GM19043 (cell line): ENCODE data around the gene ULK4.
"Not testable (repeated sequence)": the region's sequence is repeated elsewhere in the genome, so short reads cannot be mapped to it uniquely, and the experiment has no call there.

Experiments
- ATAC-seq: cut with Tn5 transposase; IDR thresholded peaks from one replicate; pipeline ENCODE4 v1.9.1; 2021; ENCODE audit warnings: low read depth; ENCODE audit not compliant: unreplicated experiment

The ULK4 gene

DNA sequence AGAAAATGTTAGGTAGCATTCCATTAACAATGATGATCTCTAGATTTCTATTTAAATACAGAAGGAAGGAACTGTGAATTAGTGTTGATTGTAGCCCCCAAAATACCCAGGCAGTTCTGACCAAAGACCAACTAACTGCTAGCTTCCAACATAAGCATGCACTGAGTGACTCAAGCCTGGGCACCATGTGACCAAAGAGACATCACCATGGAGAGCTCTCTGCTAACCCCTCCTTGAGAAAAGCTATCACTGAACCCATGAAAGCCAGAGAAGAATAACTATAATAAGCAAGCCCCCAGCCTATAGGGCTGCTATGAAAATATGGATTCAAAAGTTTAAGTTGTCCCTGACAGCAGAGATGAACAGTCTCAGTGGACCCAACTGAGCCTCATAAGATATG, 310.2 kb downstream of the ULK4 start:
- ATAC-seq = no peak

DNA sequence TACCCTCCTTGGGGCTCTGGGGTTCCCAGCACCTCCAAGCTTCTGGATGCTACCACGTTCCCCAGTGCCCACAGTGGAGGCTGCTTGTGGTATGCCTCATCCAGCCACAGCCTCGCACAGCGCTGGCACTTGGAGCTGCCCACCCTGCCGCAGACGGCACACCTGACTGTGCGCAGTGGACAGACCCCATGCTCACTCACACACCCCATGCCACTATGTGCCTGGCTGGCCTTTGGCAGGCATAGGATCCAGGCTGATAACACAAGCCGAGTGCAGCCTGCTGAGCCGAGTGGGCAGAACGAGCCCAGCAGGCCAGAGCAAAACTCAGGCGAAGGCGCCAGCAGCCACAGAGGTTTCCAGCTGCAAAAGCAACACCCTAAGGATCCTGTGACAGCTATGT, 311.5 kb downstream of the ULK4 start:
- no peak for ATAC-seq

DNA sequence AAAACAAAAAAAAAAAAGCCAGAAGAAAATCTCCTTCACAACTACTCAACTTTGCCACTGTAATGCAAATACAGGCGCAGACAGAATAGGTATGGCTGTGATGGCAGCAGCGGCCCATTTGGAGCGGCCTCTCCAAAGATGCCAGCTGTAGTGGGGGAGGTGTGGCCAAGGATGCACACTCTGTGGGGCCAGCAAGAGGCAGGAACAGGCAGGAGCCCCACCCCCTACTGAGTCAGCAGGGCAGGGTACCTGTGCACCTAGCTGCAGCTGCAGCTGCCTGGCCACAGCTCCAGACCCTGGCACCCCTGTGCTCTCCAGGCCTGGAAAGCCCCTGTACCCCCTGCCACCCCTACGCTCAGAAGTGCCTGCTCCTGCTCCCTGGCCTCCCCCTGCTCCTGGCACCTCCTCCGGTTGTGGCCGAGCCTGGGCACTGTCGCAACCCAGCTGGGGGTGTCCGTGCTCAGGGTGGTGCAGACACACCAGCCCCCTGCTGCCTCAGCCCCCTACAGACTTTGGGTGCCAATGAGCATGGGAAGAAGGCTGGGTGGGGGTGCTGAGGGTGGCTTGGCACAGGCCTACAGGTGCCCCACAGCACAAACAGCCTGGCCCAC, 312.7 kb downstream of the ULK4 start:
- ATAC-seq = no peak

DNA sequence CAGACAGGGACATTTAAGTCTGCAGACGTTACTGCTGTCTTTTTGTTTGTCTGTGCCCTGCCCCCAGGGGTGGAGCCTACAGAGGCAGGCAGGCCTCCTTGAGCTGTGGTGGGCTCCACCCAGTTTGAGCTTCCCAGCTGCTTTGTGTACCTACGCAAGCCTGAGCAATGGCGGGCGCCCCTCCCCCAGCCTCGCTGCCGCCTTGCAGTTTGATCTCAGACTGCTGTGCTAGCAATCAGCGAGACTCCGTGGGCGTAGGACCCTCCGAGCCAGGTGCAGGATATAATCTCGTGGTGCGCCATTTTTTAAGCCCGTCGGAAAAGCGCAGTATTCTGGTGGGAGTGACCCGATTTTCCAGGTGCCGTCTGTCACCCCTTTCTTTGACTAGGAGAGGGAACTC, 314.2 kb downstream of the ULK4 start:
- ATAC-seq = not testable (repeated sequence)

DNA sequence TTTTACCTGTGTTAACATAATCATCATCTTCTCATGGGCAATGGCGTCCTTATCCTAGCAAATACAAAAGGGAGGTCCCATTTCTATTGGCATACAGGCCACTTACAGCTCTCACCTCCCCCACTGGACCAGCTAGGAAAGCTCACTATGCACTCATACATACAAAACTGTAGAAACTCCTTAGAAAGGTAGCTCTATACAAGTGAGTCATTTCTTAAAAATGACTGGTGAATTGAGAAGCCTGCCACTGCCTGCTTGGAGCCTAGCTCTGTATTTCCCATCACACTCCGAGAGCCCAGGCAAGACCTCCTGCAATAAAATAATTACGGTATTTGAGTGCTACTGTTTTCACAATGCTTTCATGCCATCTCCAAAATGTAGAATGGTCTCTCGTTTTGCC, 321.8 kb downstream of the ULK4 start:
- no peak for ATAC-seq

DNA sequence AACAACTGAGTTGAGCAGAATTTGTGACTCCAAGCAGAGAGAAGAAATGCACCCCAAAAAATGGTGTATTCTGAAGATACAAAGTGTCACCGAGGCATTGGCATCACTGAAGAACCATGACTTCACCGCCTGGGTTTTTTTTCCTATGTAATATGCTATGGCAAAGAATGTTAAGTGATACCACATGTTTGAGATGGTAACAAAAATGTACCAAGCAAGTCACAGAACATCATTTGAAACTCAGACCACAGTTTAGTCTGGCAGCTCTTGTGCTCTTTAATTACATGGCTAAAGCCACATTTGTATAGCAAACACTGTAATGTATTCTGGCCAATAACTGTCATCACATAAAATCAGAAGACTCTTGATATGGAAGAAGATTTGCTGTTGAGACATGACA, 323.5 kb downstream of the ULK4 start:
- no peak for ATAC-seq

DNA sequence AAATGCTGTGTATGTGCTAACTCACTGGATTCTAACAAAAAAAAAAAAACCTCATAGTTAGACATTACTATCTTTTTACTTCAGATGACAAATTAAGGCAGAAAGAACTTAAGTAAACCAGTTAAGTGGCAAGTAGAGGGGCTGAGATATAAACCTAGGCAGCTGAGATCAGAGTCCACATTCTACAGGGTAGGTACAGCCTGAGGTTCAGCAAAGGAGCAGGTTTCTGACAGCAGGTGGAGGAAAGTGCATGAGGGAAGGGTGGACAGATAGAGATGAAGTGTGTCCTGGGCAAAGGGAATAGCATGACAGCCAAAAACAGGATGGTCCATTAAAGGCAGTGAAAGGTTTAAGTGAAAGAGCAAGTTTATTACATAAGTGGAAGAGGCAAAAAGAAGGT, 329.2 kb downstream of the ULK4 start:
- ATAC-seq = no peak

DNA sequence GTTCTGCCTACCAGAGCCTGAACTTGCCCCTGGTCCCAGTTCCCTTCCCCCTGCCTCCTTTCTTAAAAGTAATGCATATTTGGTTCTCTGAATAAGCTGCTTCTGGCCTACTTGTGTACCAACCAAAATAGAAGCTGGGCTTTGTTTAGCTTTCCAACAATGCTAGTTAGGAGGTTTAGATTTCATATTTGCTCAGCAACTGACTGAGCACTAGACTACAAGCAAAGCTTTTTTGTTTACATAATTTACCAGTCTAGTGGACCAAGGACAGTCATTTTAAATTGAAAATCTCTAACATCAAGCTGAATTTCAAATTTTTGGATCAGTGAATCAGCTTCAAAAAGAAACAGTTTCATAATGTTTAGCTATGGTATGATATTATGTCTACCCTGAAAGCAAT, 331.2 kb downstream of the ULK4 start:
- ATAC-seq = no peak

DNA sequence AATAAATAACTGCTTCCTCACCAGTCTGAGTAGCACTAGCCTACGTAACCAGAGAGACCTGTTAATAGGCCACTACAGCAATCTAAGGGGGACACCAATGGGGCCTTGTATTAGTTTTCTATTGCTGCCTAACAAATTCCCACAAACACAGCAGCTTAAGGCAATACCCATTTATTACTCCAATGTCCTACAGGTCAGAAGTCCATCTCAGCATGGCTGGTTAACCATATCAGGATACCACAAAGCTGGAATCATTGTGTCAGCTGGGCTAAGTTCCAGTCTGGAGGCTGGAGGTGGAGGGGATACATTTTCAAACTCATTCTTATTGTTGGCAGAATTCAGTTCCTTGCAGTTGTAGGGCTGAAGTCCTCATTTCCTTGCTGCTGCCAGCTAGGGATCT, 331.9 kb downstream of the ULK4 start:
- ATAC-seq = no peak

DNA sequence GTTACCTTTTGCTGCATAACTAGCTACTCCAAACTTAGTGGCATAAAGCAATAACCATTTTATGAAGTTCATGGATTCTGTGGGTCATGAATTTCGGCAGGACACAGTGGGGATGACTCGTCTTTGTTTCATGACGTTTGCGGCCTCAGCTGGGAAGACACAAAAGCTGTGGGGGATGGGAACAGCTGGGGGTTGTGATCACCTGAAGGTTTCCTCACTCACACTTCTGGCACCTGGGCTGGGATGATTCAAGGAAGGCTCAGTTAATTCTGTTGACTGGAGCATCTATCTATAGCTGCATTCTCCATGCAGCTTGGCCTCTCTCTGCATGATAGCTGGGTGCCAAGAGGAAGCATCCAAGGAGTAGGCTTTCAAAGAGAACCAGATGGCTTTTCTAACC, 332.8 kb downstream of the ULK4 start:
- no peak for ATAC-seq

DNA sequence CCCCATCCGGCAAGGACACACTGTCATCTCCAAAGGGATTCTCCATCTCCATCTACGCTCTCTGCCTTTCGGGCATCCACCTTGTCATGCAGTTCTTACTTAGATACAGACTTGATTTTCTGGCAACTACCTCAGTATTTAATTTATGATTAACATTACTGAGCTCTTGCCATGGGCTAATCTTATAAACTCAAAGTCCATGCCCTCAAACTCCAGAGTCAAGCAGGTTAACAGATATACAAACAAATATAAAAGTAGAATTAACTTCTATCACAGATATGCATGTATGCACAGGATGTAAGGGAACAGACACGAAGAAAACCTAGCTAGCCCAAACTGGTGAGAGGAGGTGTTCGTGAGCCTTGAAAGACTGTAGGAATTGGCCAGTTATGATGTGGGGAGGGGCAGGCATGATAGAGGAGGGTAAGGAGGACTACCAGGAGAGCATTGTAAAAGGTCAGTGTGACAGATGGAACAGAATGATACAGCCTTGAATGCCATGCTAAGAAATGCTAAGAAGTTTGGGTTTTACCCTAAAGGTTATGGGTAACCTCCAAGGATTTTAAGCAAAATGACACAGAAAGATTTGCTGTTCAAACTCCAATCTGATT, 334.3 kb downstream of the ULK4 start:
- ATAC-seq = no peak

DNA sequence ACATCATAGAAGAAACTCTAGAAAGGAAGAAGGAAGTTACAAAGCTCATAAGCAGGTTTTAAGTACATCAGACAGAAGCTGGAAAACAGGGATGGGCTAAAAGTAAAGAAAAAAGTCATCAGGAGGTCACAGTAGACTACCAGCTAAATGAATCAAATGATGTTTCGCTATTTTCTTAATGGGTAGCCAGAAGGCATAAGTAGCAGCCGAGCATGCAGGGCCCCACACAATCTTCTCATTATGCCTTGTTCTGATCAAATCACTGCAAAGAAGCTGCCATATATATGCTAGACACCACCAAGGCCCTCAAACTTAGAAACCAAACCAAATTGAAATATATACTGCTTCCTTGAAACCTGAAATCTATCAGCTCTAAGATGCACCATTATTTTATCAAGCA, 349.1 kb downstream of the ULK4 start:
- ATAC-seq = no peak

DNA sequence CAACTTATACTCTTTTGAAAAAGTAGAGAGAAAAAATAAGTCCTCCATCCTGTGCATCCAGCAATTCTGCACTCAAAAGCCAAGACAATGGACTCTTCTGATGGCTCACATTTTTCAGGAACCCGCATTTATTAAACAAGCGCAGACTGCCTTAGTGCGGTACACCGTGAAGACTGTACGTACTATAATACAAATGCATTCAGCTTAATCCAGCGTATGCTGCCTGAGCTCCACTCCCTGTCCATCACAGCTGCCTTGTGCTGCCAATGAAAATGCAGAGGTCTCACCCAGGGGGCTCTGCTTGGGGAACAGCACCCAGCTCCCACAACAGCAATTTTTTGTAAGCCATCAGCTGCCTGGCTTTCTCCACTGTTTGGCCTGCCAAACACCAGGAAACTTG, 350.9 kb downstream of the ULK4 start:
- no peak for ATAC-seq

DNA sequence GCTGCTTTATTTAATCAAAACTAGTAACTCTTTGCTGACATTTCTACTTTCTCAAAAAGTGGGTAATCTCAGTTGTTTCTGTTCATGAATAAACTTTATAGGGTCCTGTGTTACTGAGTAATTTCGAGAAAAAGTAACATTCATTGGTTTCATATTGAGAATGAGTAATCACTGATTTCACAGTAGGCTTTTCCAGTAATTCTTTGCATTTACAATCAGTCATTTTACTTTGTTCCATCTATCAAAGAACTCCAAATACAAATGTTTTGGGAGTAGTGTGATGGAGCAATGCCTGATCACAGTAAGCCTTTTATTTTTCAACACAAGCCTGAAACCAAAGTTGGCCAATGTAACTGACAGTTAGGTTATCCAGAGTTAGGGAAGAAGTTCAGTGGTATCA, 353.6 kb downstream of the ULK4 start:
- ATAC-seq = no peak

DNA sequence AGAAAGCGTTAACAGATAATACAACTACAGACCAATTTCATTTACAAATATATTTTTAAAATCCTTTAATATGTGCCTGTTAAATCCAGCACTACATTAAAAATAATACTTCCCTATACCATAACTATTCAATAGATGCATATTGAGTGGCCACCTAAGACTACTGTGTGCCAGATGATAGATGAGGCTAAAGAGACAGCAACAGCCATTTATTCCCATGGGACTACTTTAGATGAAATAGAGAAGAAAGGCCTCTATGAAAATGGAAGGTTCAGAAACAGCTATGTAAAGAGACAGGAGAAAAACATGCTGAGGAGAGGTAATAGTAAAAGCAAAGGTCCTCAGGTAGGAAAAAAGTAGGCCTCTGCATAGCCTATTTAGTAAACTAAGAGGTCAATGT, 358.1 kb downstream of the ULK4 start:
- ATAC-seq = no peak

DNA sequence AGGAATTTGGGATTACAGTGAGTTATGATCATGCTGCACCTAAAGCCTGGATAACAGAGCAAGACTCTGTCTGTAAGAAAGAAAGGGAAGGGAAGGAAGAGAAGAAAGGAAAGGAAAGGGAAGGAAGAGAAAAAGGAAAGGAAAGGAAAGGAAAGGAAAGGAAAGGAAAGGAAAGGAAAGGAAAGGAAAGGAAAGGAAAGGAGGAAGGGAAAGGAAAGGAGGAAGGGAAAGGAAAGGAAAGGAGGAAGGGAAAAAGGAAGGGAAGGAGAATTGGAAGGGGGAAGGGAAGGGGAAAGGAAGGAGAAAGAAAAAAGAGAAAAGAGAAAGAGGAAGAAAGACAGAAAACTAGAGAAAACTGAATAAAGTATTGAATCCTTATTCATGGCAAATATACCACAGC, 359.8 kb downstream of the ULK4 start:
- no peak for ATAC-seq

DNA sequence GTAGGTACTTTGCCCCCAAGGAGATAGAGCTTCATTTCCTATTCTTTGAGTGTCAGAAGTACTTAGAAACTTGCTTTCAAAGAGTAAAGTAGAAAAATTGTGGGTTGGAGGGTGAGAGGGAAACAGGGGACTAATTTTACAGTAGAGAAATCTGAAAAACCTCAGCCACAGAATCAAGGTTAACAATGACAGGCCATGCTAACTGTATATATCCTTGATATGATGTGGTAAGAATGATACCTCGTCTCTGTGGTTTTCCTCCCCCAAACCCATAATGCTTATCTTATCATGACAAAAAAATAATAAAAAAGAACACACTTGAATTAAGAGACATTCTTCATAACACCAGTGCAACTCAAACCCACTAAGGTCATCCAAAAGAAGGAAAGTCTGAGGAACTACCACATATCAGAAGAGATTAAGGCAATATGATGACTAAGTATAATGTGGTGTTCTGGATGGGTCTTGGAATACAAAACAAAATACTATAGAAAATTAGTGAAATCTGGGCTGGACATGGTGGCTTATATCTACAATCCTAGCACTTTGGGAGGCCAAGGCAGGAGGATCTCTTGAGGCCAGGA, 360.4 kb downstream of the ULK4 start:
- ATAC-seq = no peak

DNA sequence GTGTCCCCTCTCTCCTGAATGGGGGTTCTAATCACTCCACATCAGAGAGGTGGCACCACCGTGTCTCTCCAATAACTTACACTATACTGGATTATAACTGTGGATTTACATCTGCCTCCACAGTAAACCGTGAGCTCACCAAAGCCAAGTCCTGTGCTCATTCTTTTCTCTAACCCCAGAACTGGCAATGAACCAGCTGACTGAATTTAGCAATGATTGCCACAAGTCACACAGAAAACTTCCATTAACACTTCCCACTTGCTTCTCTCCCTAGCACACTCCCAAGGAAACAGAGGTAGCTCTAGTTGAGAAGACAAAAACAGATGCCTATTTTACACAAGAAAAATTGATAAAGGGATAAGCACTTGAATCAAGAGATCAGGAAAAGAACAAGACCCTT, 361.3 kb downstream of the ULK4 start:
- ATAC-seq = no peak

DNA sequence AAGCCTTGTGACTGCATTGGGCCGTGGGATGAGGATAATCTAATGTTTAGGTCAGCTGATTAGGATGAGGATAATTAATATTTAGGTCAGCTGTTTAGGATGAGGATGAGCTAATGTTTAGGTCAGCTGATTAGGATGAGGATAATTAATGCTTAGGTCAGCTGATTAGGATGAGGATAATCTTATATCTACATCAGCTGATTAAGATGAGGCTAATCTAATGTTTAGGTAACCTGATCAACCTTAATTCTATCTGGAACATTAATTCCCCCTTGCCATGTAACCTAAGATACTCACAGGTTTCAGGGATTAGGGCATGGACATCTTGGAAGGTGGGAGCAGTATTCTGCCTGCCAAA, 362.8 kb downstream of the ULK4 start:
- no peak for ATAC-seq

DNA sequence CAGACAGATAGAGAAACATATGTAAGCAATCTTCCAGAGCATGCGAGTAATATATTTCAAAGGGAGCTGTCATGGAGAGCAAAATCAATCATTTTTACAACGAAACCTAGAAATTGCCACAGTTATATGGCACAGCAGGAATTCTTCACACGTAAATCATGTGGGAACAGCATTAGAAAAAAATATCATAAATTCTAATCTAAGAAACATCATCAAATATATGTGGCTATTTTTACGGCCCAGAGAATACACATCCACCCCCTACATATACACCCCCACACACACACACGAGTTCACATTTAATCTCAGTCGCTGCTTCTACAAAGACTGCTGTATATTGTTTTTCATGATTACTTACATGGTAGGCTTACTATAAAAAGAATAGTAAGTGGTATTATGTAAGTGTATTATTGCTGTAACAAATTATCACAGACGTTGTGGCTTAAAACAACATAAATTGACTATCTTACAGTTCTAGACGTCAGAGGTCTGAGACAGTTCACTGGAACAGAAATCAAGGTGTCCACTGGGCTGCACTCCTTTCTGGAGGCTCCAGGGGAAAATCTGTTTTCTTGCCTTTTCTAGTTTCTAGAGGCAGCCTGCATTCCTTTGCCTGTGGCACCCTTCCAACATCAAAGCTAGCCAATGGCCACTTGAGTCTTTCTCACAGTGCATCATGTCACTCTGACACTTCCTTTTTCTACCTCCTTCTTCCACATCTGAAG, 363.3 kb downstream of the ULK4 start:
- ATAC-seq = no peak

DNA sequence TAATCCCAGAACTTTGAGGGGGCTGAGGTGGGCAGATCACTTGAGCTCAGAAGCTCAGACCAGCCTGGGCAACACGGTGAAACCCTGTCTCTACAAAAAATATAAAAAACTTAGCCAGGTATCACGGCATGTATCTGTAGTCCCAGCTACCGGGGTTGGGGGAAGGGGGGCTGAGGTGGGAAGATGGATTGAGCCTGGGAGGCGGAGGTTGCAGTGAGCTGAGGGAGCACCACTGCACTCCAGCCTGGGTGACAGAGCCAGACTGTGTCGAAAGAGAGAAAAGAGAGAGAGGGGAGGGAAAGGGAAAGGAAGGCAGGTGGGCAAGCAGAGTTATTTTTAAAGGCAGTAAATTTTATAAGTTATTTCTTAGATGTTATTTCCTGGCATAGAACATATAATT, 368.1 kb downstream of the ULK4 start:
- ATAC-seq = no peak
